HG03025 (cell line): ENCODE results near the gene EVC2.

Source experiments
- ATAC-seq: cut with Tn5 transposase; IDR thresholded peaks from one replicate; pipeline ENCODE4 v1.9.1; 2021; ENCODE audit warnings: mild to moderate bottlenecking, moderate library complexity; ENCODE audit not compliant: unreplicated experiment, low FRiP score

Gene EVC2

GRCh38 chr4:5685296-5685695, 23.1 kb downstream of the EVC2 start:
- no peak for ATAC-seq

DNA sequence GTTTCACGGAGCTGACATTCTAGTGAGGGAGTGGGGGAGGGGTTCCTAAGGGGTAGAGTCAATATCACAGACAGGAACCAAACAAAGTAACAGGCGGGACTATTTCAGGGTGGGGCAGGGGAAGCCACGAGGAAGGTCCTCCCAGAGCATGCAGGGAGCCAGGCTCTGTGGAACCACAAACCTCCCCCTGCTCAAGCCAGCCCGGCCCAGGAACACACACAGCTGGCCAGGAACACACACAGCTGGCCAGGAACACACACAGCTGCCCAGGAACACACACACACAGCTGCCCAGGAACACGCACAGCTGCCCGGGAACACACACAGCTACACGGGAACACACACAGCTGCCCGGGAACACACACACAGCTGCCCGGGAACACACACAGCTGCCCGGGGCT, 24.8 kb downstream of the EVC2 start:
- no peak for ATAC-seq

DNA sequence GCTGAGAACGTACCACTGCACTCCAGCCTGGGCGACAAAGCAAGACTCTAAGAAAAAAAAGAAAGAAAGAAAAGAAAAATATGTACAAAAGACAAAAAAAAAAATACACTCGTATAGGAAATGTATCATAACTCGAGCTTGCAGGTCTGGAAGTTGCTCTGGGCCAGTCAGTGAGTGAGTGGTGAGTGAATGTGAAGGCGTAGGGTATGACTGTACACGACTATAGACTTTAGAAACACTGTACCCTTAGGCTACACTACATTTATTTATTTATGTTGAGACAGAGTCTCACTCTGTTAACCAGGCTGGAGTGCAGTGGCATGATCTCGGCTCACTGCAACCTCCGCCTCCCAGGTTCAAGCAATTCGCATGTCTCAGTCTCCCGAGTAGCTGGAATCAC, 29.4 kb downstream of the EVC2 start:
- no peak for ATAC-seq

GRCh38 chr4:5676763-5677162, 31.6 kb downstream of the EVC2 start:
- no peak for ATAC-seq

- ATAC-seq = no peak
Measured at GRCh38 chr4:5666741-5667140, 41.6 kb downstream of the EVC2 start.

DNA sequence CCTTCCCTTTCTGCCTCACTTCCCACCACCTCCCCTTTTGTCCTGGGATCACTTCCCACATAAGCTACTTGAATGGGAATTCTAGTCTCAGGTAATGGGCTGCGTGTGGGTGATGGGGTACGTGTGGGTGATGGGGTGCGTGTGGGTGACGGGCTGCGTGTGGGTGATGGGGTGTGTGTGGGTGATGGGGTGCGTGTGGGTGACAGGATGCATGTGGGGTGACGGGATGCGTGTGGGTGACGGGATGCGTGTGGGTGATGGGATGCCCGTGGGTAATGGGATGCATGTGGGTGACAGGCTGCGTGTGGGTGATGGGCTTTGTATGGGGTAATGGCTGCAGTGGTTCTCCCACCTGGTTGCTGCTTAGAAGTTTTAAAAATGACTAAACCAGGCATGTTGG, 43.6 kb downstream of the EVC2 start:
- ATAC-seq = no peak

GRCh38 chr4:5662555-5662954, 45.8 kb downstream of the EVC2 start:
- ATAC-seq = no peak

DNA sequence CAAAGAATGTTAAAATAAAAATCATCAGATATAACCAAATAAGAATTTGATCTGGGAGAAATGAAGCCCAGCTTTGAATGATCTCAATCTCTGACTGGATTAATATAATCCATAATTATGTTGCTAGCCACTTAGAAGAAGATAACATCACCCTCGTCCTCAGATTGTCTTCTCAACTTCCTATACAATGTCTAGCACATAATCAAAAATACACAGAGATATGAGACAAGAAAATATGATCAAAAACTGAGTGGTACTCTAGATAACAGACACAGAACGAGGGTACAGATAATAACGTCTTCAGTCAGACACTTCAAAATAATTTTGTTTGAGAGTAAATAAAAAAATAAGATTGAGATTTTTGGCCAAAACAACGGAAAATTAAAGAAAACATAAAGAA, 47.1 kb downstream of the EVC2 start:
- ATAC-seq = no peak

- no peak for ATAC-seq
Measured at GRCh38 chr4:5660185-5660584, 48.2 kb downstream of the EVC2 start.

DNA sequence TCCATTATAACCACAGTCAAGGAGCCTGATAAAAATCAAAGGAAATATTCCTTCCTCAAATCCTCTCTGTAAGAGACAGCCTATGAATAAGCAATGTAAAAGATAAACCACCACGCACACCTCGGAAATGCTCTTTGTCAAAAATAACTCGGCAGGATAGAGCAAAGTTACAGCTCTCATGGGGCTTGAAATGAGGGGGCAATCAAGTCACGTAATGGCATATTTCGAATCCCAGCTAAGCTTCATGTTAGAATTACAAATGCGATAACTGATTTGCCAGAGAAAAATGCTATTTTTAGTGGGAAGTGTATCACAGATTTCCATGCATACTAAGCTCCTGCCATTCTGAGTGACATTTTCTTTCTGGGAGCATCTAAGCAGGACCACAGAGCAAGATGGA, 49.4 kb downstream of the EVC2 start:
- ATAC-seq = no peak

- ATAC-seq = no peak
Measured at GRCh38 chr4:5656415-5656814, 51.9 kb downstream of the EVC2 start.

DNA sequence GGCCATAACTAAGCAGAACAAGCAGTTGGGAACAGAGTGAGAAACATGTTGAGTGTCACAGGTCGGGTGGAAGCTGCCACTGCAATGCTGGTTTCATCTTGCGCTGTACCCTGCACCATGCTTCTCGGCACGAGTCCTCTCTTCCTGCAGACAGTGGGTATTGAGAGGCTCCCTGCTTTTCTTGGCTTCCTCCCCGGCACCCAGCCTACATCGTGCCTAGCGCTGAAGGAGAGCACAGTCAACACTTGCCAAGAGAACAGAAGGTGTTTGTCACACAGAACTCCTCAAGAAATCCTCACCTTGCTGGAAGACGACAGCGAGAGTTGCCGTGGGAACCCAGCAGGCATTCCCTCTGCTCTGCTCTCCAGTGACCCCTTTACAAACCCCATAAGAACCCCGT, 53.6 kb downstream of the EVC2 start:
- no peak for ATAC-seq

- ATAC-seq = no peak
Measured at GRCh38 chr4:5651089-5651488, 57.3 kb downstream of the EVC2 start.

- ATAC-seq = no peak
Measured at GRCh38 chr4:5650040-5650439, 58.3 kb downstream of the EVC2 start.

- ATAC-seq = no peak
Measured at GRCh38 chr4:5647351-5647750, 61.0 kb downstream of the EVC2 start.

DNA sequence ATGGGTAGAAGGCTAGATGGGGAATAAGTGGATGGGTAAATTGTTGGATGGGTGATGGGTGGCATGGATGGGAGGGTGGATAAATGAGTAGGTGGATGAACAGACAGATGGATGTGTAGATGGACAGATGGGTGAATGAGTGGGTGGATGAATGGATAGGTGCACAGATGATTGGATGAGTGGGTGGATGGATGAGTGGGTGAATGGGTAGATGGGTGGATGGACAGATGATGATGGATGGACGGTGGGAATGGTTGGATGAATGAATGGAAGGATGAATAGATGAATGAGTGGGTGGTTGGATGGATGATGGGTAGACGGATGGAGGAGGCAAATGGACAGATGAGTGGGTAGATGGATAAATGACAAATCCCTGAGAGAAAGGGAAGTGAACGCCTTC, 68.3 kb downstream of the EVC2 start:
- ATAC-seq = no peak

- no peak for ATAC-seq
Measured at GRCh38 chr4:5639556-5639955, 68.8 kb downstream of the EVC2 start.

DNA sequence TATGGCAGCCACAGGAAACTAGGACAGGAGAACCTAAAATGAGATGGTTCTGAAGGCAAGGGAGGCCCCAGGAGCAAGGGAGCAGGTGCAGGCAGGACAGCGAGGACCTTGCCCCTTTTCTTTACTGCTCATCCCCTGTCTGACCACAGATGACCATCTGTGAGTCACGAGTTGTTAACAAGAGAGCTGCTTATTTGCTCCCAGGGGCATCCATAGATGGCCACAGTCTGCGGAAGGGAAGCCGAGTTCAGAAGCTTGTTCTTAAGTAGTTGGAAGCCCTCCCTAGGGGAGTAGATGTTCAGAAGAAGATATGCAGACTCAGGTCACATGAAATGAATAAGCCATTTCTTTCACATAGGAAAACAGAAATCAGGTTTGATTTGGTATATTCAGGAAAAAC, 69.4 kb downstream of the EVC2 start:
- no peak for ATAC-seq

DNA sequence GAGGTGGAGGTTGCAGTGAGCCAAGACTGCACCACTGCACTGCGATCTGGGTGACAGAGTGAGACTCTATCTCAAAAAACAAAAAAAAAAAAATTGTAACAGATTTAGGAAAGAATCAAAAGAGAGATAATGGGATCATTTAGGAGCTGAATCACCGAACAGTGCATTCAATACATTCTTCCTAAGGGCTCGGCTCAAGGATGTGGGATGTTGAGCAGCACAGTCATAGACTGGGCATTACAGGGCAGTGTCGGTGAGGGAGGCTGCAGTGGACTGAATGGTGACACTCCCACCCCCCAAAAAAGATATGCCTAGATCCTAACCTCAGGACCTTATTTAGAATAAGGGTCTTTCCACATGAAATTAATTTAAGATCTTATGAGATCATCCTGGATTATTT, 70.0 kb downstream of the EVC2 start:
- ATAC-seq = no peak

GRCh38 chr4:5636766-5637670, 71.3 kb downstream of the EVC2 start:
- ATAC-seq = no peak

DNA sequence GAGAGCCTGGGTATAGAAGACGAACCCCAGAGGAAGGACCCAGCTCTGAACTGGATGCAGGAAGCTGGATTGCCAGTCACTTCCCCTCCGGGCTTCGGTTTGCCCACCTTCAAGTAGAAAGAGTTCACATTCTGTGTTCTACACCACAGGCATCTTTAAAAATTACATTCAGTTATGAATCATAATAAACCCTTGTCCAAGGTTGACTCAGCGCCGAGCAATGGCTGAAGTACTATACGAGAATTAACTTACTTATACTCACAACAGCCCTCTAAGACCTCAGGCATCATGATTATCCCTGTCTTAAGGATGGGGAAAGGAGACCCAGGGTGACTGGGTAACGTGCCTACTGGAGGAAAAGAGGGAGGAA, 72.5 kb downstream of the EVC2 start:
- ATAC-seq = no peak

DNA sequence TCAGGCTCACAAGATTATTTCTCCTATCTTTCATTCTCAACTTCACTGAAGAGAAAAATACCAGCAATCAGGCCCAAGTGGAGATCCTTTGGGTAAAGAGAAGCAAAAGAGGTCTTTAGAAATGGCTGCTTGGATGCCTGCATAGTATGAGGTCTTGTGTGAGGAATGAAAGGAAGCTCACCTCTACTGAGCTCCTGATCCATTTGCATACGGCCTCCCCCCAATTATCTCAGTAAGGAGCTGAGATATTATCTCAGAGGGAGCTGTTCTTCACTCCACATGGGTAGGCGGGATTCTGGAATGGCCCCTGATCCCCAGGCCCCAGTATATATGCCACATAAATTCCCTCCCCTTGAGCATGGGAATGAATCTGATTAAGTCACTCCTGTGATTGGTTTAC, 75.8 kb downstream of the EVC2 start:
- ATAC-seq = no peak

DNA sequence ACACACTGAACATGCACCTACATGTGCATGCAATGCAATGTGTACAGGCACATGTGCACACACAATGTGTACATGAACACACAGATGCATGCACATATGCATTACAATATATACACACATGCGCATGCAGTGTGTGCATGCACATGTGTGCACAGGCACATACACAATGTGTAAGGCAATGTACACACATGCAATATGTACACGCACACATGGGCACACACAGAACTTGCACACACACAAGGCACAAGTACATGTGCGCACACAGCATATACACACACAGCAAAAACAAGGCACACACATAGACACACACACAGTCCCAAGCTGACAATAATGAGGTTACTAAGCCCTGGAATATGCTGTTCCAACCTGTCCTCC, 76.3 kb downstream of the EVC2 start:
- ATAC-seq = no peak
